HG03135 (cell line): ENCODE results near the gene KDM1B.

Experiments used
- ATAC-seq: cut with Tn5 transposase; IDR thresholded peaks from one replicate; pipeline ENCODE4 v1.9.1; 2021; ENCODE audit warnings: mild to moderate bottlenecking, moderate library complexity; ENCODE audit not compliant: unreplicated experiment

KDM1B gene, protein sequence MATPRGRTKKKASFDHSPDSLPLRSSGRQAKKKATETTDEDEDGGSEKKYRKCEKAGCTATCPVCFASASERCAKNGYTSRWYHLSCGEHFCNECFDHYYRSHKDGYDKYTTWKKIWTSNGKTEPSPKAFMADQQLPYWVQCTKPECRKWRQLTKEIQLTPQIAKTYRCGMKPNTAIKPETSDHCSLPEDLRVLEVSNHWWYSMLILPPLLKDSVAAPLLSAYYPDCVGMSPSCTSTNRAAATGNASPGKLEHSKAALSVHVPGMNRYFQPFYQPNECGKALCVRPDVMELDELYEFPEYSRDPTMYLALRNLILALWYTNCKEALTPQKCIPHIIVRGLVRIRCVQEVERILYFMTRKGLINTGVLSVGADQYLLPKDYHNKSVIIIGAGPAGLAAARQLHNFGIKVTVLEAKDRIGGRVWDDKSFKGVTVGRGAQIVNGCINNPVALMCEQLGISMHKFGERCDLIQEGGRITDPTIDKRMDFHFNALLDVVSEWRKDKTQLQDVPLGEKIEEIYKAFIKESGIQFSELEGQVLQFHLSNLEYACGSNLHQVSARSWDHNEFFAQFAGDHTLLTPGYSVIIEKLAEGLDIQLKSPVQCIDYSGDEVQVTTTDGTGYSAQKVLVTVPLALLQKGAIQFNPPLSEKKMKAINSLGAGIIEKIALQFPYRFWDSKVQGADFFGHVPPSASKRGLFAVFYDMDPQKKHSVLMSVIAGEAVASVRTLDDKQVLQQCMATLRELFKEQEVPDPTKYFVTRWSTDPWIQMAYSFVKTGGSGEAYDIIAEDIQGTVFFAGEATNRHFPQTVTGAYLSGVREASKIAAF

GRCh38 chr6:18155150-18155863, at the start of gene KDM1B:
Gene KDM1B (plus strand): TSS chr6:18155422. CDS start chr6:18159896, 4,474 bp downstream.
- ATAC-seq = peak; percentile 93

GRCh38 chr6:18107061-18107460, 48.2 kb upstream of the KDM1B start:
- no peak for ATAC-seq

DNA sequence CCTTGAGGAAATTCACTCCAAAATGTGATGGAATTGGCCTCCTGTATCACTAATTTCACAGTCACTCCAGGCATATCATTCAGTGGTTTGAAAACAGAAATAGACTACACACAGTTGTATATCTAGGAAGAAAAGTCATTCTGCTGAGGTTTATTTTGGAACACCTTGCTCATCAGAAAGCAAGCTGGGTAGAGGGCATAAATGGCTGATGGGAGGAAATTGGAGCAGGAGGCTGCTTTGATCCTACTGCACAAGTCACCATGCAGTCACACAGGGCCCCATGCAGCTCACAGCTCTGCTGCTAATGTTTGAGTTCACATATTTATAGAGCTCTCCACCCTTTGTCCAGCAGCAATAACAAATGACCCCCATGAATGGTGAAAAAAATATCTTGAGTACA, 45.1 kb upstream of the KDM1B start:
- no peak for ATAC-seq

GRCh38 chr6:18115356-18115755, 39.9 kb upstream of the KDM1B start:
- ATAC-seq = no peak

- ATAC-seq = no peak
Measured at GRCh38 chr6:18117136-18117535, 38.1 kb upstream of the KDM1B start.

DNA sequence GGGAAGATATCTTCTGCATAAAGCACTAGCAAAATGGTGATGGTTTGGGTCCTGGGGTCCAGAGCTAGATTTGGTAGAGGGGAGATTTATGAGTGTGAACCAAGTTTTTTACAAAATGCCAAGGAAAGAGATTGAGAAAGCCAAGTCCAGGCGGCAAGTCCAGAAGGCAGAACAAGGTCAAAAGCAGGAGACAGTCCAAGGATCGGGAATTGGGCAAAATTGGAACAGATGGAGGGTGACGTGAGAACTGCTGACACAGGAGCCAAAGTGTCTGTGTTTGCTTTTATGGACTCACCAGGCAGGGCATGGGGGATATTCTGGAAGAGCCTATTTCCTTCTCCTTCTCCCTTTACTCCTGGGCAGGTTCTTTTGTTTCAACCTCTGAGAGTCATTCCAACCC, 36.9 kb upstream of the KDM1B start:
- no peak for ATAC-seq

DNA sequence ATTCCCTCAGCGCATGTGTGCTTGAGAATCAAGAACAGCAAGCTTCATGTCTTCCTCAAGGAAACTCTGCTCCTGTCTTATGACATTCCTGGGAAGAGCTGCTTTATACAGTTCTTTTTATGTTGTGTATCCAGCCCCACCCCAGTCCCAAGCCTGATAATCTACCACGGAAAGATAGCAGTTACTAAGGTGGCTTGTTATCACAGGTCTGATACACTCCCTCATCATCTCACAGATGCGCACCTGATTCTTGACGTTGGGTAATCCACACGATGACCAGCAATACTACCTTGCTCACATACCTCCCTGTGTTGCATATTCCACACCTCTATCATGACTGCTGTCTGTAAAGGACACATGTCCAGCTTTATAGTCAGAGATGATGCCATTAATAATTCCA, 36.0 kb upstream of the KDM1B start:
- ATAC-seq = no peak

- ATAC-seq = no peak
Measured at GRCh38 chr6:18121580-18122127, 33.6 kb upstream of the KDM1B start.

DNA sequence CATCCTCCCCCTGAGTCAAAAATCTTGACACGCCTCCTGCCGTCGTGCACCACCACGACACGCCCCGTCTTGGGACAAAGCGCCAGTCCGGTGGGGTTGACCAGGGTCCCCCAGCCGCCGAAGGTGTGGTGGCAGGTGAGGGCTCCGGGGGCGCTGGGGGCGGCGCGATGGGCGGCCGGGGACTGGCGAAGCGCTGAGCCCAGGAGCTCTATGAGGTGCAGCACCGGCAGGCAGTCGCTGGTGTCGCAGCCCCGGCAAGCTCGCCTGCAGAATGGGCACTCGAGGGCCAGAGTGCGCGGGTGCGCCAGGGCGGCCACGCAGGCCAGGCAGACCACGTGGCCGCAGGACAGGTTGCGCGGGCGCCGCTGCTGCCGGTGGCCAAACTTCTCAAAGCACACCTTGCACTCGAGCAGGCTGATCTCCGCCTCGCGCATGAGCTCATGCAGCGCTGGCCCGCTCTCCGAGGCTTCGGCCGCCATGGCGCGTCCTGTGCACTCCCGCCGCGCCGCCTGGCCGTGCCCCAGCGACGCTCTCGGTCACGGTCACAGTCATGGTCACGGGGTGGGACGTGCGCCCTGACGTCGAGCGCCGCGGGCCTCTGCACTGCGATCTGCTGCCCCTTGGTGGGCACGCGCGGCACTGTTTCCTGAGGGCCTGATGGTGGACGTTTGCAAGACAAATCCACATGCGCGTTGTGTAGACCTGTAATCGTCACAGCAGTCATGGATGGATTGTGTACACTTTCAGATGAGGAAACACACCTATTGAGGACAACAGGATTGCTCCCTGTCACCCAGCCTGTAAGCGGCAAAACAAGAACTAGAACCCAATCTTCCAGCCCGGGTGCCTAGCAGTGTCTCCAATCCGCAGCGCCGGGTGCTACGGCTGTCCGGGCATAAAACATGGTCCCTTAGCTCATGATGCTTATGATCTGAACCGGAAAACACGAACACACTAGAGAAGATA, 32.8 kb upstream of the KDM1B start, which contains the start of gene NHLRC1:
NHLRC1 (minus strand) TSS at position 550 of the 966 bp plus-strand sequence; CDS start at position 479, 71 bp downstream.
- ATAC-seq = peak; percentile 100

DNA sequence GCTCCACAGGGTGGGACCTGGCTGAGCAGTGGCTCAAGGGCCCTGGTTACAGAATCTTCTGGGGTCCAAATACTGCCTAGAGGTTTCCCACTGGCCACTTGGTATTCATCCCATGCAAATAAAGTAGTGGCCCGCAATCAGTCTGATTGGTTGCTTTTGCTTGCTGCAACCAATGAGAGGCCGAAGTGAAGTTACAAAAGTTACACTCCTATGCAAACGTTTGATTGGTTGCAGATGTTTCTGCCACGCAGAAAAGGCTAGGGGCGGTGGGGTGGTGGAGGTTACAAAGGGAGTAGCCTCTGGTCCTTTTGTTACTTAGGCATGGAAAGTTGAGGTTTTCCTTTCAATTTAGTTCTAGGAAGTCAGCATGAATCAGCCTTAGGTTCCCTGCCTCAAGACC, 29.1 kb upstream of the KDM1B start:
- no peak for ATAC-seq

GRCh38 chr6:18132346-18132745, 22.9 kb upstream of the KDM1B start:
- ATAC-seq = no peak

- ATAC-seq = no peak
Measured at GRCh38 chr6:18135171-18135570, 20.1 kb upstream of the KDM1B start.

- no peak for ATAC-seq
Measured at GRCh38 chr6:18136260-18136659, 19.0 kb upstream of the KDM1B start.

DNA sequence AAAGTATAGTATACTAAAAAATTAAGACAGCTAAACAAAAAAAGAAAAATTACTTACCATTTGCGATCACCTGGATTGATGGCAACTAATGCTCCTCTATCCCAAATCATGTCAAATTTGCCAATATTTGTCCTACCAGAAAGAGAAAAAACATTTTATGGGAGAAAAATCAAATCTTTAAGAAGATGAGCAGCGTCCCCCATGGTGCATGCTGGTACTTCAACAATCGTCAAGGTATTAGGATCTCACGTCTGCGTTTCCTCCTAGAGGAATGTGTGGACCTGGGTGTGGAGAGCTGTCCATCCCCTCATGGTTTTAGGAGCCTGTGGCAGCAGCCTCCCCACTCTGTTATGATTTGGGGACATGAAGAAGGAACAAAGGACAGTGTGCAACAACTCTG, 16.3 kb upstream of the KDM1B start:
- ATAC-seq = no peak

DNA sequence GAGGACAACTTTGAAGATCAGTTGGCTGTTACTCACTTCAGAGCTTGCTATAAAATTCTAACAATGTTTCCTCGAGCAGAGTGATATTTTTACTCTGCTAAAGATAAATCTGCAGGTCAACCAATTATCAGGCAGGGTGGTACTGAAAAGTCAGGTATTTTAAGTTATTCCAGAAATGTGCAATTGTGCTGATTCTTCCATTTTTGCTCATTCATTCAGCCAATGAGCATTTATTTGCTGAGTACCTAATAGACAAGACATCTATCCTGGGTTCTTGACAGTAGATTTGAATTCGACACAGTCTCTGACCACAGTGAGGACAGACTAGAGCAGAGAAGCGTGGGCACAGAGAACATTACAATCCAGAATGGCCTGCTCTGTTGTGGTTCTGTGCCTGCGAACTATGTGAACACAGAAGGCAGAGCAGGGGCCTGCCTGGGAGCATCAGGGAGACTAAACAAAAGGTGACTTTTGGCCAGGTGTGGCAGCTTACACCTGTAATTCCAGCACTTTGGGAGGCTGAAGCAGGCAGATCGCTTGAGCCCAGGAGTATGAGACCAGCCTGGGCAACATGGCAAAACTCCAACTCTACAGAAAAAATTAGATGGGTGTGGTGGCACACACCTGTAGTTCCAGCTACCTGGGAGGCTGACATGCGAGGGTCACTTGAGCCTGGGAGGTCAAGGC, 15.1 kb upstream of the KDM1B start:
- no peak for ATAC-seq

GRCh38 chr6:18141805-18142590, 13.2 kb upstream of the KDM1B start:
- no peak for ATAC-seq

DNA sequence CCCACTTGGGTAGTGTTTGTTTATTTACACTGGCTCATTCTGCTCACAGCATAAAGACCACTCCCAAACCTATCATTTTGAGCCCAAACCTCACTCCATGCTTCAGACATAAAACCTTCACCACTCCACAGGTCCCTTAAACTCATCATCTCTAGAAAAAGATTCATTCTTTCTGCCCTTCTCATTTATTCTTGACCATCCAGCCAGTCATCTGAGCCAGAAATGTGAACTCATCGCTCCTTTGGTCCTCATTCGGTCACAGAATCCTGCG, 12.7 kb upstream of the KDM1B start:
- ATAC-seq = no peak

GRCh38 chr6:18147160-18147559, 8.1 kb upstream of the KDM1B start:
- no peak for ATAC-seq

GRCh38 chr6:18147616-18148015, 7.6 kb upstream of the KDM1B start:
- ATAC-seq = no peak
